Stimulated activated CD8-positive, alpha-beta memory T cell treated with anti-CD3 and anti-CD28 coated beads, Interleukin-15, amount 100 ng/mL, for 48 hours (primary cell): ENCODE data around the gene F9.
"Not testable (repeated sequence)": the region's sequence is repeated elsewhere in the genome, so short reads cannot be mapped to it uniquely, and the experiment has no call there.

Experiments
- DNase-seq, 2 donors: peaks; one replicate each; pipeline ENCODE4 v3.0.0-alpha.2; 2020; ENCODE audit warnings: low read depth in 2 of 2

F9 gene

DNA sequence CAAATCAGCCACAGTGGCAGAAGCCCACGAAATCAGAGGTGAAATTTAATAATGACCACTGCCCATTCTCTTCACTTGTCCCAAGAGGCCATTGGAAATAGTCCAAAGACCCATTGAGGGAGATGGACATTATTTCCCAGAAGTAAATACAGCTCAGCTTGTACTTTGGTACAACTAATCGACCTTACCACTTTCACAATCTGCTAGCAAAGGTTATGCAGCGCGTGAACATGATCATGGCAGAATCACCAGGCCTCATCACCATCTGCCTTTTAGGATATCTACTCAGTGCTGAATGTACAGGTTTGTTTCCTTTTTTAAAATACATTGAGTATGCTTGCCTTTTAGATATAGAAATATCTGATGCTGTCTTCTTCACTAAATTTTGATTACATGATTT lies at the start of gene F9:
F9 (plus strand) TSS at position 190 of the 400 bp plus-strand sequence; CDS start at position 216, 26 bp downstream.
- no peak for DNase-seq

DNA sequence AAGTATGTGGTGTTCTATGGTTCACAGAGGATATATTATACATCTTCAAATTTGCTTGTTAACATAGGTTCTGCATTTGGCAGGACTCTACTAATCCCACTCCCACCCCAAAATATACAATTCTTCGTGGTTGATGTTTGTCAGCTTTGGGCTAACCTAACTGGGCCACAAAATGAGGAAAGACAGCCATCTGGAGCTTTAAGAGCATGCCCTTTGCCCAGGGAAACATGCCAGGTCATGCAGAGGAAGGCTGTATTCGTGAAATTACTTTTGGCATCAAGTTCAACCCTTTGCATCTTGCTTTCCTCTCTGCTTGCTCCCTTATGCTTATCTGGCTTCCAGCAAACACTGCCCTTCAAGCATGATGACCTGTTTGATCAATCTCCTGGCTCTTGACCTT lies 46.8 kb upstream of the F9 start:
- DNase-seq: no peak

DNA sequence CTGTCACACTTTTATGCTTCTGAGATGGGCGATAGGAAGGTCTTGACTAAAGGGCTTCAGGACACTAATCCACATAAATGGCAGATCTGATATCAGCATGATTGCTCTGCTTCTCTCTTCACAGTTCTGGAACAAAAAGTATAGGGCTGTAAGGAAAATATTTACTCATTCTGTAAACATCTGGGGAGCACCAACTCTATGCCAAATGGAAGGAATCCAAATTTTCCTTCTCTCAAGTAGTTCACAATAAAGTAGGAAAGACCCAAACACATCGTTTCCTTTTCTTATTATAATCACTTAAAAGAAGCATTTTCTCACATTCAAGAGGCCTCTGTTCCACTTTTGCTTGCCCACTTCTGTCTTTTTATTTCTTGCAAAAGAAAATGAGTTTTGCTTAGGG lies 45.9 kb upstream of the F9 start:
- DNase-seq: no peak

- no peak for DNase-seq
Observed at GRCh38 chrX:139495324-139495723, 35.2 kb upstream of the F9 start.

- no peak for DNase-seq
Observed at GRCh38 chrX:139506333-139506732, 24.2 kb upstream of the F9 start.

GRCh38 chrX:139508099-139508498 lies 22.4 kb upstream of the F9 start:
- no peak for DNase-seq

GRCh38 chrX:139518475-139518874 lies 12.1 kb upstream of the F9 start:
- no peak for DNase-seq

DNA sequence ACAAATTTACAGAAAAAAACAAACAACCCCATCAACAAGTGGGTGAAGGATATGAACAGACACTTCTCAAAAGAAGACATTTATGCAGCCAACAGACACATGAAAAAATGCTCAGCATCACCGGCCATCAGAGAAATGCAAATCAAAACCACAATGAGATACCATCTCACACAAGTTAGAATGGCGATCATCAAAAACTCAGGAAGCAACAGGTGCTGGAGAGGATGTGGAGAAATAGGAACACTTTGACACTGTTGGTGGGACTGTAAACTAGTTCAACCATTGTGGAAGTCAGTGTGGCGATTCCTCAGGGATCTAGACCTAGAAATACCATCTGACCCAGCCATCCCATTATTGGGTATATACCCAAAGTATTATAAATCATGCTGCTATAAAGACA lies 1.7 kb upstream of the F9 start:
- DNase-seq: not testable (repeated sequence)

DNA sequence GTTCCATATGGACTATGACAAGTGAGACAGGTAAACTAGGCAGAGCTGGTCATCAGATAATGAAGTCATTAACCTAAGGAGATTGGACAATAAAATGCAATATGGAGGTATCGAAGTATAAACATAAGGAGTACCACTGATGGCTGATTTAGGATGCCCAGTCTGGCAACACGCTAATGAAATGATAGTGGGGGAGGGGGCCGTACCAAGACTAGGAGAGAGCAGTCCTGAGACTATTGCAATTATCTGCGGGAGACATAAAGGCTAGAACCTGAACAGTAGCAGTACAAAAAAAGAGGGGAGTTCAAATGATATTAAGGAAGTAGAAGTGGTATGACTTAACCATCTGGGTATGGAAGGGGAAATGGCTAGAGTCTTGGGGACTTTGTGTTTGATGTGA lies 2.3 kb downstream of the F9 start:
- no peak for DNase-seq

DNA sequence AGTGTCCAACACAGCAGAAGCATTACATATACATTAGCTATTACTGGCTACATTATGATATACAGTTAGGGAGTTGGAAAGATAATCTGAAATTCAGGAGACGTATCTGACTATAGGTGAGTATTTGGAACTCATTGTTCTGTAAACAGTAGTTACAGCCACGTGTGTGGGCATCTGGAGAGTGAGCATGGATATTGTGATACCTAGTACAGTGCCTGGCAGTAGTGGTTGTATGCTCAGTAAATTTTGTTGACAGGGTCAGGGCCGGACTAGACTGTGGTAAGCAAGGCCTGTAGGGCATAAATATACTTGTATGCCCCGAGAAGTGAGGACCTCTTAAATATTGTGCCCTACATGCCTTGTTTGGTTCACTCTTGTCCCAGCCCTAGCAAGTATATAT lies 2.9 kb downstream of the F9 start:
- no peak for DNase-seq

GRCh38 chrX:139538907-139539790 lies 8.6 kb downstream of the F9 start:
- DNase-seq: no peak

DNA sequence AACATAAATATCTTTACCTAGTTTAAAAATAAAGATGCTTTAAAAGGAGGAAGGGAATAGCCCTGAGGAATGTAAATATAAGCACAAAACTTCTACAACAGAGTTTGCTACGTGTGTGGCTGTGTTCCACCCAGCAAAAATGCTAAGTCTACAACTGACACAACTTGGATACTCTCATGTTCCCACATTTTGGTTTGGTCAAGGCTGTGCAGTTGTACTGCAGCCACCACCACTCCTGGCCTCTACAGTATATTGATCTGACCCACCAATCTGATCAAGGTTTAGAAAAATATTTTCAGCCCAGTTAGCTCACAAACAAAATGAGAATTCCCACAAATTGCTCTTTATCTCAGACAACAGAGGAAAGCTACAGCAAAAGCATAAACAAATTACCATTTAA lies 12.1 kb downstream of the F9 start:
- DNase-seq: no peak

GRCh38 chrX:139543920-139544319 lies 13.4 kb downstream of the F9 start:
- DNase-seq: no peak

DNA sequence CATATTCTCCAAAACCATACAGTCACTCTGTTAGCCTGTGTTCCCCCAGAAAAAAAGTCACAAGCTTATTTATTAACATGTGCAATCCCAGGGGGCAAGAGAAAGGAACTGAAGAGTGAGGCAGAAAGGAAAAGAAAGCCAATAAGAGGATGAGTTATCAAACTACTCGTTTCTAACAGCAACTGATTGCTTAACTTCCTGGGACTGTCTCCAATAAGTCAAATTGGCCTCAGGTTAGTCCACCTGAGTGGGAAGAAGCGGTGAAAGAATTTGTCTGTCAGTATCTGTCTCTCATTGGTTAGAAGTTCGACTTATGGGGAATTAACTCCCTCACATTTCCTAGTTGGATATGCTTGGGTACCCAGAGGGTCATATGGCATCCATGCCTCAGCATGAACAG lies 14.1 kb downstream of the F9 start:
- no peak for DNase-seq

DNA sequence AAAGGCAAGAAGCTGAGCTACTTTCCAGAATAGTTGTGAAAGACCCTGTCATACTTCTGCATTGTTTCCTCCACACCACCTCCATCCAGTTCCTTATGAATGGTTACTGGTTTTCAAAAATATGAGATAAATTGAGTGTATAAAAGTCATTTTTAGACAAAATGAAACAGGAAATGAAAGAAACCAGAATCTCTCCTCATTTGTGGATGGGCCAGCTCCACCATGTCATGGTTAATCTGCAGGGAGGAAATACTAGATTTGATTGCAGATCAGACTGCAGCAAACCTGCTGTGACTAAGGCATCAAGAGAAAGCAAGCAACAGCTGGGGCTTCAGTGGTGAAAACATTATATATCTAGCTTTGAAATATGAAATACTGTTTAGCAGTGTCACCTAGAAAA lies 23.8 kb downstream of the F9 start:
- DNase-seq: no peak

DNA sequence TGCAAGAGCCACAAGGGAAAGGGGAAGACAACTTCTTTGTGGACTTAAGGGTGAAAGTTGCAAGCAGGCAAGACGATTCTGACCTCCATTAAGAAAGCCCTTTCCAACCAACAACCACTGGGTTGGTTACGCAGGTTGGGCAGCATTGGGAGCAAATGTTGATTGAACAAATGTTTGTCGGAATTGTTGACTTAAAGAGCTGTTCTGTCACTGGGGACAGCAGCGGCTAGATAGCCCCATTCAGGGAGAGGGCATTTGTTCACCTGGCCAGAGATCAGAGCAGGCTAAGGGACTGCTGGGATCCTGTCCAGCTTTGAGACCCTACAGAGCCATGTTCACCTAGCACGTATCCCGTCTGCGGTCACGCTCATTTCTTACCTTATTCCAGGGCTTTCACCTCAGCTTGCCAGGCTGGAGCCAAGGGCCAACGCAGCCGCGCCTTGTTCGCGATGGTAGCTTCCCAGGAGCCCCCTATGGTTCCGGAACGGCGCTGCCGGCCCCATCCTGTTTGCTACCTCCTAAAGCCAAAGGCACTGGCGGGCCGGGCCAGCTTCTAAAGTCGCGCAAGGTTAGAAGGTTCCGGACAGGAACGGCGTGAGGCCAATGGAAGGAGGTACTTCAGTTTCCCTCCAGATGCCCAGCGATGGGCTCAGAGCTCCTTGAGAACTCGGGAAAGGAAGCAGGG lies 24.6 kb downstream of the F9 start:
- no peak for DNase-seq

GRCh38 chrX:139559383-139560042 lies 29.0 kb downstream of the F9 start:
- DNase-seq: no peak

GRCh38 chrX:139560221-139560620 lies 29.7 kb downstream of the F9 start:
- no peak for DNase-seq

DNA sequence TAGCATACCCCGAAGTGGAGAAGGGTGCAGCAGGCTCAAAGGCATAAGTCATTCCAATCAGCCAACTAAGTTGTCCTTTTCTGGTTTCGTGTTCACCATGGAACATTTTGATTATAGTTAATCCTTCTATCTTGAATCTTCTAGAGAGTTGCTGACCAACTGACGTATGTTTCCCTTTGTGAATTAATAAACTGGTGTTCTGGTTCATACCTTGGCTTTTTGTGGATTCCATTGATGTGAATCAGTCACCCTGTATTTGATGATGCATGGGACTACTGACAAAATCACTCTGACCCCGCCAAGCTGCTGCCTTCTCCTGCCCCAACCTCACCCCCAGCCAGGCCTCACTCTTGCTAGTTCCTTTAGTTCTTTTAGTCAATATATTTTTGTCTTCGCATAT lies 32.7 kb downstream of the F9 start:
- DNase-seq: no peak

- no peak for DNase-seq
Observed at GRCh38 chrX:139566981-139567380, 36.4 kb downstream of the F9 start.

DNA sequence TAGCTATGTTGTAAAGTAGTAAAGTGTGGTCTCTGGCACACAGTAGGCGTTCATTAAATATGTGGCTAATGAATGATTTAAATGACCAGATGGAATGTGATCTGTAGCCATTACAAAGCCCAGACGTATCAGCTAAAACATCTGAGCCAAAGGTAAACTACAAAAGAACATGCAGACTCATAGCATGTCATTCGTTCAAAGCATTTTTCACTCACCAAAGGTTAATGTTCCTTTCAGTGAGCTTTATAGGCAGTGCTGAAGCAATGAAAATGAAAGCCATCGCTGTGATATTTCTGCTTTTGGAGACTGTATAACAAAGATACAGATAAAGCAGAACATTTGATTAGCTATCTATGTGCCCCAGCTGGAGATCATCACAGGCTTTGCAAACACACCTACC lies 50.5 kb downstream of the F9 start:
- no peak for DNase-seq

DNA sequence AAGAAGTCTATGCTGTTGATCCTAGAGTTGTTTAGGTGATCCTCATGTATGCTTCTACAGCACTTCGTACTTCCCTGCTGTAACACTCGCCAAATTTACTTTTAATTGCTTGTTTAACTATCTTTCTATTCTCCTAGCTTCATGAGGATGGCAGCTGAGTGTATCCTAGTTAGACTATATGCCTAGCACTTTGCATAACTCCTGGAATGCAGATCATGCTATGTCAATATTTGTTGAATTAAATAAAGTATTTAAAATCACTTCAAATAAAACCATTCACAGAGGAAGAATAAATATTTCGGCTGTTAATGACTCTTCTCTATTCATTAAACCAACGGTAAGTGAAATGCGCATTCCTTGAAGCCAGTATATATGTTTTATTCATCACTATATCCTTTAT lies 55.1 kb downstream of the F9 start:
- no peak for DNase-seq

DNA sequence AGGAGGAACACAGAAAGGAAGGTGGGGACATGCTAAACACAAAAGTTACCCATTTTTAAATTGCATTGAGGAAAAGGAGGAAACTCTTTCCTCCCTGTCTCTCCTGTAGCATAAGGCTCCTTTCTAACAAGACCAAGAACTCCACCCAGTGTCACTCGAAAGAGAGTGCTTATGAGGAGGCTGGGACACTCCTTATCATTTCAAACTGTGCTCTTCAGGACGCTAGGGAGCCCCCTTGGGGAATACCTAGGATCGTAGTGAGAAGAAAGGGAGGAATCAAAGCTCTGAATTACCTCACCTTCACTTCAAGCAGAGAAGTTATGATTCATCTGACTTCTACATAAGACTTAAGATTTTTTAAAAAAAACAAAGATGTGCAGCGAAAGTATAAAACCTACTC lies 65.5 kb downstream of the F9 start:
- DNase-seq: no peak
